Renal pelvis (tissue), 12 donors: ENCODE measurements around the gene RPSA. TPM values are rescaled to one million over a fixed set of nuclear protein-coding genes. Genes with fewer than 3 reads are reported as not detected.
"Not testable (repeated sequence)": the region's sequence is repeated elsewhere in the genome, so short reads cannot be mapped to it uniquely, and the experiment has no call there.

Source experiments
- DNase-seq: peaks from one replicate; pipeline ENCODE4 v3.0.0-alpha.2; 2013
- long read RNA-seq, 16 experiments: transcript quantifications; one replicate each; lab custom pipeline, GENCODE V29; 2026
- polyA plus RNA-seq, 3 donors: library from polyadenylated mRNA; unstranded; fragments of 120-200 nt; gene quantifications; one replicate each; pipeline ENCODE4 v1.2.1, GENCODE V29; 2013; ENCODE audit not compliant: insufficient read length in 3 of 3

RPSA gene
- 1,000 to 10,000 TPM; 1,396 to 1,653 (median 1,593) TPM for polyA plus RNA-seq
- long read RNA-seq, donor 1, transcript RPSA-207 (5 exons, 1,227 nt): minor isoform, 6 of 855 reads
- long read RNA-seq, donor 1, transcript RPSA-205 (2 exons, 622 nt): minor isoform, 8 of 855 reads
- long read RNA-seq, donor 1, transcript RPSA-201 (7 exons, 1,171 nt): major isoform, 669 of 855 reads
- long read RNA-seq, donor 1, partial matches to known transcripts: 74 of 855 reads
- long read RNA-seq, donor 1, other reads (novel, unspliced or antisense): 93 of 855 reads
- long read RNA-seq, donor 2, transcript RPSA-201 (7 exons, 1,171 nt): major isoform, 956 of 1,220 reads
- long read RNA-seq, donor 2, transcript RPSA-206 (3 exons, 596 nt): minor isoform, 8 of 1,220 reads
- long read RNA-seq, donor 2, transcript RPSA-207 (5 exons, 1,227 nt): minor isoform, 7 of 1,220 reads
- long read RNA-seq, donor 2, transcript RPSA-205 (2 exons, 622 nt): minor isoform, 12 of 1,220 reads
- long read RNA-seq, donor 2, partial matches to known transcripts: 105 of 1,220 reads
- long read RNA-seq, donor 2, other reads (novel, unspliced or antisense): 129 of 1,220 reads
- long read RNA-seq, donor 3, transcript RPSA-206 (3 exons, 596 nt): minor isoform, 7 of 888 reads
- long read RNA-seq, donor 3, transcript RPSA-201 (7 exons, 1,171 nt): major isoform, 655 of 888 reads
- long read RNA-seq, donor 3, transcript RPSA-207 (5 exons, 1,227 nt): minor isoform, 5 of 888 reads
- long read RNA-seq, donor 3, transcript RPSA-205 (2 exons, 622 nt): minor isoform, 13 of 888 reads
- long read RNA-seq, donor 3, partial matches to known transcripts: 84 of 888 reads
- long read RNA-seq, donor 3, other reads (novel, unspliced or antisense): 121 of 888 reads
- long read RNA-seq, donor 4, transcript RPSA-207 (5 exons, 1,227 nt): minor isoform, 6 of 1,366 reads
- long read RNA-seq, donor 4, transcript RPSA-201 (7 exons, 1,171 nt): major isoform, 1,090 of 1,366 reads
- long read RNA-seq, donor 4, transcript RPSA-205 (2 exons, 622 nt): minor isoform, 20 of 1,366 reads
- long read RNA-seq, donor 4, transcript RPSA-206 (3 exons, 596 nt): minor isoform, 14 of 1,366 reads
- long read RNA-seq, donor 4, partial matches to known transcripts: 116 of 1,366 reads
- long read RNA-seq, donor 4, other reads (novel, unspliced or antisense): 118 of 1,366 reads
- long read RNA-seq, donor 5, transcript RPSA-207 (5 exons, 1,227 nt): minor isoform, 5 of 425 reads
- long read RNA-seq, donor 5, transcript RPSA-206 (3 exons, 596 nt): minor isoform, 6 of 425 reads
- long read RNA-seq, donor 5, transcript RPSA-201 (7 exons, 1,171 nt): major isoform, 332 of 425 reads
- long read RNA-seq, donor 5, partial matches to known transcripts: 41 of 425 reads
- long read RNA-seq, donor 5, other reads (novel, unspliced or antisense): 38 of 425 reads
- long read RNA-seq, donor 6, transcript RPSA-206 (3 exons, 596 nt): minor isoform, 7 of 317 reads
- long read RNA-seq, donor 6, transcript RPSA-205 (2 exons, 622 nt): minor isoform, 7 of 317 reads
- long read RNA-seq, donor 6, transcript RPSA-201 (7 exons, 1,171 nt): major isoform, 183 of 317 reads
- long read RNA-seq, donor 6, partial matches to known transcripts: 87 of 317 reads
- long read RNA-seq, donor 6, other reads (novel, unspliced or antisense): 30 of 317 reads
- long read RNA-seq, donor 7, transcript RPSA-206 (3 exons, 596 nt): minor isoform, 14 of 901 reads
- long read RNA-seq, donor 7, transcript RPSA-205 (2 exons, 622 nt): minor isoform, 8 of 901 reads
- long read RNA-seq, donor 7, transcript RPSA-207 (5 exons, 1,227 nt): minor isoform, 6 of 901 reads
- long read RNA-seq, donor 7, transcript RPSA-201 (7 exons, 1,171 nt): major isoform, 645 of 901 reads
- long read RNA-seq, donor 7, partial matches to known transcripts: 145 of 901 reads
- long read RNA-seq, donor 7, other reads (novel, unspliced or antisense): 79 of 901 reads
- long read RNA-seq, donor 8, transcript RPSA-205 (2 exons, 622 nt): minor isoform, 6 of 348 reads
- long read RNA-seq, donor 8, transcript RPSA-201 (7 exons, 1,171 nt): major isoform, 275 of 348 reads
- long read RNA-seq, donor 8, transcript RPSA-206 (3 exons, 596 nt): minor isoform, 6 of 348 reads
- long read RNA-seq, donor 8, partial matches to known transcripts: 32 of 348 reads
- long read RNA-seq, donor 8, other reads (novel, unspliced or antisense): 23 of 348 reads
- long read RNA-seq, donor 9, transcript RPSA-205 (2 exons, 622 nt): minor isoform, 10 of 1,108 reads
- long read RNA-seq, donor 9, transcript RPSA-201 (7 exons, 1,171 nt): major isoform, 862 of 1,108 reads
- long read RNA-seq, donor 9, transcript RPSA-206 (3 exons, 596 nt): minor isoform, 13 of 1,108 reads
- long read RNA-seq, donor 9, partial matches to known transcripts: 108 of 1,108 reads
- long read RNA-seq, donor 9, other reads (novel, unspliced or antisense): 109 of 1,108 reads
- long read RNA-seq, donor 10, transcript RPSA-205 (2 exons, 622 nt): minor isoform, 8 of 699 reads
- long read RNA-seq, donor 10, transcript RPSA-207 (5 exons, 1,227 nt): minor isoform, 7 of 699 reads
- long read RNA-seq, donor 10, transcript RPSA-206 (3 exons, 596 nt): minor isoform, 9 of 699 reads
- long read RNA-seq, donor 10, transcript RPSA-201 (7 exons, 1,171 nt): major isoform, 517 of 699 reads
- long read RNA-seq, donor 10, partial matches to known transcripts: 97 of 699 reads
- long read RNA-seq, donor 10, other reads (novel, unspliced or antisense): 58 of 699 reads
- long read RNA-seq, donor 11, transcript RPSA-207 (5 exons, 1,227 nt): minor isoform, 7 of 568 reads
- long read RNA-seq, donor 11, transcript RPSA-201 (7 exons, 1,171 nt): major isoform, 402 of 568 reads
- long read RNA-seq, donor 11, transcript RPSA-206 (3 exons, 596 nt): minor isoform, 17 of 568 reads
- long read RNA-seq, donor 11, partial matches to known transcripts: 98 of 568 reads
- long read RNA-seq, donor 11, other reads (novel, unspliced or antisense): 38 of 568 reads
- long read RNA-seq, donor 12, transcript RPSA-201 (7 exons, 1,171 nt): major isoform, 1,028 of 1,282 reads
- long read RNA-seq, donor 12, transcript RPSA-207 (5 exons, 1,227 nt): minor isoform, 8 of 1,282 reads
- long read RNA-seq, donor 12, transcript RPSA-206 (3 exons, 596 nt): minor isoform, 11 of 1,282 reads
- long read RNA-seq, donor 12, transcript RPSA-205 (2 exons, 622 nt): minor isoform, 14 of 1,282 reads
- long read RNA-seq, donor 12, partial matches to known transcripts: 117 of 1,282 reads
- long read RNA-seq, donor 12, other reads (novel, unspliced or antisense): 97 of 1,282 reads
- long read RNA-seq, donor 13, transcript RPSA-206 (3 exons, 596 nt): minor isoform, 15 of 495 reads
- long read RNA-seq, donor 13, transcript RPSA-207 (5 exons, 1,227 nt): minor isoform, 6 of 495 reads
- long read RNA-seq, donor 13, transcript RPSA-201 (7 exons, 1,171 nt): major isoform, 346 of 495 reads
- long read RNA-seq, donor 13, partial matches to known transcripts: 72 of 495 reads
- long read RNA-seq, donor 13, other reads (novel, unspliced or antisense): 47 of 495 reads
- long read RNA-seq, donor 14: 0 reads
- long read RNA-seq, donor 15, transcript RPSA-209 (2 exons, 2,058 nt): minor isoform, 6 of 1,062 reads
- long read RNA-seq, donor 15, transcript RPSA-201 (7 exons, 1,171 nt): major isoform, 795 of 1,062 reads
- long read RNA-seq, donor 15, transcript RPSA-206 (3 exons, 596 nt): minor isoform, 19 of 1,062 reads
- long read RNA-seq, donor 15, transcript RPSA-205 (2 exons, 622 nt): minor isoform, 18 of 1,062 reads
- long read RNA-seq, donor 15, partial matches to known transcripts: 137 of 1,062 reads
- long read RNA-seq, donor 15, other reads (novel, unspliced or antisense): 81 of 1,062 reads
- long read RNA-seq, donor 16, transcript RPSA-201 (7 exons, 1,171 nt): major isoform, 804 of 1,081 reads
- long read RNA-seq, donor 16, transcript RPSA-206 (3 exons, 596 nt): minor isoform, 18 of 1,081 reads
- long read RNA-seq, donor 16, transcript RPSA-205 (2 exons, 622 nt): minor isoform, 16 of 1,081 reads
- long read RNA-seq, donor 16, transcript RPSA-207 (5 exons, 1,227 nt): minor isoform, 9 of 1,081 reads
- long read RNA-seq, donor 16, partial matches to known transcripts: 120 of 1,081 reads
- long read RNA-seq, donor 16, other reads (novel, unspliced or antisense): 111 of 1,081 reads

GRCh38 chr3:39406368-39407258 is at the start of gene RPSA:
Gene RPSA (plus strand): TSS chr3:39406720. CDS start chr3:39407654, 934 bp downstream.
- peak; percentile 96 for DNase-seq

- DNase-seq: no peak
Observed at GRCh38 chr3:39358333-39358732, 48.2 kb upstream of the RPSA start.

GRCh38 chr3:39361252-39361927 is 45.1 kb upstream of the RPSA start:
- no peak for DNase-seq

- no peak for DNase-seq
Observed at GRCh38 chr3:39362192-39362591, 44.3 kb upstream of the RPSA start.

GRCh38 chr3:39362812-39363211 is 43.7 kb upstream of the RPSA start:
- DNase-seq: no peak

GRCh38 chr3:39370450-39370849 is 36.1 kb upstream of the RPSA start:
- not testable (repeated sequence) for DNase-seq

- DNase-seq: no peak
Observed at GRCh38 chr3:39372833-39373232, 33.7 kb upstream of the RPSA start.

- no peak for DNase-seq
Observed at GRCh38 chr3:39376959-39377634, 29.4 kb upstream of the RPSA start.

GRCh38 chr3:39378088-39378487 is 28.4 kb upstream of the RPSA start:
- DNase-seq: peak; percentile 31

- DNase-seq: no peak
Observed at GRCh38 chr3:39378957-39379777, 27.4 kb upstream of the RPSA start.

GRCh38 chr3:39379778-39380155 is 26.8 kb upstream of the RPSA start:
- DNase-seq: no peak

- DNase-seq: no peak
Observed at GRCh38 chr3:39381432-39381831, 25.1 kb upstream of the RPSA start.
